WI38 (cell line): Measurements from ENCODE around the gene ACTRT2.

Experiments
- H3K4me3 ChIP-seq: 2 replicates; pipeline ENCODE4 v1.5.1; 2011; ENCODE audit warnings: low read depth, mild to moderate bottlenecking, control low read depth, low read length
- CTCF ChIP-seq: IDR thresholded peaks from 2 replicates; pipeline ENCODE4 v1.5.1; 2012; ENCODE audit warnings: low read depth, mild to moderate bottlenecking, control low read depth, low read length

Gene ACTRT2

DNA sequence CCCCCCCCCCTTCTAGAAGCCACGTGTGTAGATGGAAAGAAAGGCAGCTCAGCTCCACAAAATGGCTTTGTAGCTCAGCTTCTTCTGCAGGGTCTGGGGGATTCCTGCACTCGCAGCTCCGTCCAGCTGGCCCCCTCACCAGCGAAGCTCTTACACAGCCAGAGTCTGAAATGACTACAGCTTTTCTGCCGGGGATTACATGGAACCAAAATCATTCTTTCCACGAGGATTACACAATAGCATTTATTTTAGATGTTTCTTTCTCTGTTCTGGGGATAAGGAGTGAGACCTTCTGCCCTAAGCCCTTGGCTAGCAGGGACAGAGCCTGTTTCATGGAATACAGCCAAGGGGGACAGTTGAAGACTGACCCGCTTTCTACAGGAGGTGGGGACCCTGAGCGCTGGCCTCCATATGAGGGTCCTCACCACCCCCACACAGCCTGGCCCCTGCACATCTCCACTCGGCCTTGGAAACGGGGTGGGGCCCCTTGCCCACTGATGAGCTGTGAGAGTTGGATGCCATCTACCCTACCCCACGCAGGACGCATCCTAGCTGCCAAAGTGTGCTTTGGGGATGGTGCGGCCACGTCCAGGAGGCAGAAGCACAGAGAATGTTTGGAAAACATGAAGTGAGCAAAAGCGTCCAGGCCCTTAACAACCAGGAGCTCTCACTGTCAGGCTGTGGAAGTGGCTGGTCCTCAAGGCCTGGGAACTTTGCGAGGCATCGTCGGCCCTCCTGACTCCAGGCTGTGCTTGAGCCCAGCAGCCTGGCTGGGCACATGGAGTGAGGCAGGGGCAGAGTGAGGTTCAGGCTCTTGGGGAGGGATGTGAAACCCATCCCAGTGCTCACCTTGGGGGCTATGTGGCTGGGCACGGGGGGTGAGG lies 14.5 kb downstream of the ACTRT2 start:
- no peak for TF ChIP-seq CTCF
- no peak overlapping the region for H3K4me3 ChIP-seq

DNA sequence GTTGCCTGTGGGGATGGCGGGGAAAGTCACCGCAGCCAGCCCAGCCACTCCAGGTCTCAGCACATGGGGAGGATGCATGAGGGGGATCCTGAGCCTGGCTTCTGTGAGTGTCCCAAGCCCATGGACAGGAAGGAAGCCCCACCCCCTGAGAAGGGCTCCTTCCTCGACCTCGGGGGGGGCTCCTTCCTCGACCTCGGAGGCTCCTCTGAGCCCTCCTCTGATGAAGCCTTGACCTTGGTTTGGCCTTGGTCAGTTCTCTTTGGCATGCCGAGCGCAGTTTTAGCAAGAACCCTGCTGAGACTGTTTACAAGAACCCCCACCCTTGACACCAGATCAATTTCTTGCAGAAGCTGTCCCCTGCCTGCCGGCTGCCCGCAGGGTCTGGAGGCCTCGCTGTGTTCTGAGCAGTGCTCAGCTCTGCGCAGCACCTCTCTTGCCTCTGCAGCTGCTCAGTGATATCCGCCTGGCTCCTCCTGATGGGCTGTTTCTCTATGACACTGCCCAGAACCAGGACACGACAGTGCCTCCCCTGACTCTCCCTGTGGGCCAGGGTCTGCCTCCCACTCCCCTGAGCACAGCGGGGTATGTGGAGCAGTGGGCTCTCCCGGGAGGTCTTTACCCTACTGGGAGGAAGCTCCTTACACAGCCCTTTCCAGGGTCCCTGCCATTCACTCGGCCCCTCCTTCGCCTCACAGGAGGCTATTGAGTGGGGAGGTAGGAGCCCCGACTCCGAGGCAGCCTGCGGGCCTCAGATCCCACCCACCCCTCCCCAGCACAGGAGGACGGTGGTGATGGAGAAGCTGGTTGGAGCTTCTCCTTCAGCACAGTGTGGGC lies 15.4 kb downstream of the ACTRT2 start:
- no peak for TF ChIP-seq CTCF
- no peak overlapping the region for H3K4me3 ChIP-seq

GRCh38 chr1:3037281-3038040 lies 16.2 kb downstream of the ACTRT2 start:
- no peak for TF ChIP-seq CTCF

DNA sequence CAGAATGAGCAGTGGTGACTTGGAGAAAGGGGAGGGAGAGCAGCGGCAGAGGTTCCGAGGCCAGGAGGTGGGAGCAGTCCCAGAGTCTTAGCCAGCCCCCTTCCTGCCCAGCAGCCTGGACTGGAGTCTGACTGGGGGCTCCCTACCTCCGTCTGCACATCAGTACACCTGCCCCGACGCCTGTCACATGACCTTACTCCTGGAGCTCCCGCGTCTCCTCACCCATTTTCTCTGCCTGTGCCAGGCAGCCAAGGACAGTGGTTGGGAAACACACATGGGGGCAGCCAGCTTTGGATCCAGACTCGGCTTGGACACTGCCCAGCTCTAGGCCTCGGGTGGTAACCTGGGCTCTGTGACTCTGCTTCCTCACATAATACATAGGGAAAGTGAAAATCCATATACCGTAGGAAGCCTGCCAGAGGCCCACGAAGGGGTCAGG lies 16.9 kb downstream of the ACTRT2 start:
- no peak for TF ChIP-seq CTCF
- H3K4me3 ChIP-seq, result no peak overlapping the region

More at GRCh38 chr1:3037281-3038040, 16.2 kb downstream of the ACTRT2 start:
- no peak overlapping the region for H3K4me3 ChIP-seq

GRCh38 chr1:3038571-3039181 lies 17.4 kb downstream of the ACTRT2 start:
- no peak overlapping the region for H3K4me3 ChIP-seq
- TF ChIP-seq CTCF, result no peak

DNA sequence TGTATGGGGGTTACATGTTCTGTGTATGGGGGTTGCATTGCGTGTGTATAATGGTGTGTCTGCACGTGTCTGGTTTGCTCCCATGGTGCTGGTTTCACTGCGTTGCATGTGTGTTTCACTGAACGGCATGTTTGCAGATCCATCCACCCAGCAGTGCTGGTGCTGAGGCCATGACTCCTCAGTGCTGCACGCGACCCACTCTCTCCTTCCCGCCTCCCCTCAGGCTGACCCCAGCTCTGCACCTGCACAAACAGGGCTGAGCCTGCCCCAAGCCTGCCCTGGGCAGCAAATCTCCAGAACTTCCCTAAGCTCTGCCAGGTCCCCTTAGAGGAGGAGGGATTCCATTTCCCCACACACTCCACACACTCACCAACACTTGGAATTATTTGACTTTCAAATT lies 18.7 kb downstream of the ACTRT2 start:
- no peak overlapping the region for H3K4me3 ChIP-seq
- TF ChIP-seq CTCF, result no peak
